ENCODE results near the gene AMDHD2. TPM values are rescaled to one million over a fixed set of nuclear protein-coding genes. Genes with fewer than 3 reads are reported as not detected.

AMDHD2 gene
- total and polyA plus RNA-seq, 2 of the 13 experiments (the other 11 are each of a cell fraction or from before 2014, with no cell fraction given), result 33.5 to 39.1 TPM

- POLR2A ChIA-PET, result interaction anchor here (1.1 to 2.2 kb wide), 6 partner anchors 10 to 82 kb away, joined by 3 to 14 read pairs (median 7); partner anchors contain the start of genes CEMP1, PDPK1 and TBC1D24
- TF ChIP-seq ZBTB38 (CRISPR knock-in tag; IDR thresholded peaks at IDR 0.05) (0 out of 2 replicates have a peak, but pooled peaks have one; percentile 18), AKAP8 (CRISPR knock-in tag; IDR thresholded peaks at IDR 0.05) (no peak; the same call in 1 of the 2 replicates), NFYB (CRISPR knock-in tag; IDR thresholded peaks at IDR 0.05) (no peak), ZNF350 (CRISPR knock-in tag; IDR thresholded peaks at IDR 0.05; ENCODE audit: borderline replicate concordance, low read depth) (0 out of 2 replicates have a peak, but pooled peaks have one; percentile 47), CSRNP2 (CRISPR knock-in tag; conservative IDR thresholded peaks at IDR 0.05; ENCODE audit: low read depth) (no peak), FOXM1 (CRISPR knock-in tag; IDR thresholded peaks at IDR 0.05) (no peak), GABPB1 (CRISPR knock-in tag; IDR thresholded peaks at IDR 0.05) (0 out of 2 replicates have a peak, but pooled peaks have one; percentile 8), SAP130 (CRISPR knock-in tag; IDR thresholded peaks at IDR 0.05; ENCODE audit: low read depth) (peak; percentile 69), SPEN (CRISPR knock-in tag; IDR thresholded peaks at IDR 0.05; ENCODE audit: low read depth) (no peak)
- TF ChIP-seq, protein P1, sequence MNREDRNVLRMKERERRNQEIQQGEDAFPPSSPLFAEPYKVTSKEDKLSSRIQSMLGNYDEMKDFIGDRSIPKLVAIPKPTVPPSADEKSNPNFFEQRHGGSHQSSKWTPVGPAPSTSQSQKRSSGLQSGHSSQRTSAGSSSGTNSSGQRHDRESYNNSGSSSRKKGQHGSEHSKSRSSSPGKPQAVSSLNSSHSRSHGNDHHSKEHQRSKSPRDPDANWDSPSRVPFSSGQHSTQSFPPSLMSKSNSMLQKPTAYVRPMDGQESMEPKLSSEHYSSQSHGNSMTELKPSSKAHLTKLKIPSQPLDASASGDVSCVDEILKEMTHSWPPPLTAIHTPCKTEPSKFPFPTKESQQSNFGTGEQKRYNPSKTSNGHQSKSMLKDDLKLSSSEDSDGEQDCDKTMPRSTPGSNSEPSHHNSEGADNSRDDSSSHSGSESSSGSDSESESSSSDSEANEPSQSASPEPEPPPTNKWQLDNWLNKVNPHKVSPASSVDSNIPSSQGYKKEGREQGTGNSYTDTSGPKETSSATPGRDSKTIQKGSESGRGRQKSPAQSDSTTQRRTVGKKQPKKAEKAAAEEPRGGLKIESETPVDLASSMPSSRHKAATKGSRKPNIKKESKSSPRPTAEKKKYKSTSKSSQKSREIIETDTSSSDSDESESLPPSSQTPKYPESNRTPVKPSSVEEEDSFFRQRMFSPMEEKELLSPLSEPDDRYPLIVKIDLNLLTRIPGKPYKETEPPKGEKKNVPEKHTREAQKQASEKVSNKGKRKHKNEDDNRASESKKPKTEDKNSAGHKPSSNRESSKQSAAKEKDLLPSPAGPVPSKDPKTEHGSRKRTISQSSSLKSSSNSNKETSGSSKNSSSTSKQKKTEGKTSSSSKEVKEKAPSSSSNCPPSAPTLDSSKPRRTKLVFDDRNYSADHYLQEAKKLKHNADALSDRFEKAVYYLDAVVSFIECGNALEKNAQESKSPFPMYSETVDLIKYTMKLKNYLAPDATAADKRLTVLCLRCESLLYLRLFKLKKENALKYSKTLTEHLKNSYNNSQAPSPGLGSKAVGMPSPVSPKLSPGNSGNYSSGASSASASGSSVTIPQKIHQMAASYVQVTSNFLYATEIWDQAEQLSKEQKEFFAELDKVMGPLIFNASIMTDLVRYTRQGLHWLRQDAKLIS (CRISPR knock-in tag; IDR thresholded peaks at IDR 0.05), result no peak
- TF ChIP-seq, protein P2, sequence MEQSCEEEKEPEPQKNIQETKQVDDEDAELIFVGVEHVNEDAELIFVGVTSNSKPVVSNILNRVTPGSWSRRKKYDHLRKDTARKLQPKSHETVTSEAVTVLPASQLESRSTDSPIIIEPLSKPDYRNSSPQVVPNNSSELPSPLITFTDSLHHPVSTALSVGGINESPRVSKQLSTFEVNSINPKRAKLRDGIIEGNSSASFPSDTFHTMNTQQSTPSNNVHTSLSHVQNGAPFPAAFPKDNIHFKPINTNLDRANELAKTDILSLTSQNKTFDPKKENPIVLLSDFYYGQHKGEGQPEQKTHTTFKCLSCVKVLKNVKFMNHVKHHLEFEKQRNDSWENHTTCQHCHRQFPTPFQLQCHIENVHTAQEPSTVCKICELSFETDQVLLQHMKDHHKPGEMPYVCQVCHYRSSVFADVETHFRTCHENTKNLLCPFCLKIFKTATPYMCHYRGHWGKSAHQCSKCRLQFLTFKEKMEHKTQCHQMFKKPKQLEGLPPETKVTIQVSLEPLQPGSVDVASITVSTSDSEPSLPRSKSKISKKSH (CRISPR knock-in tag; IDR thresholded peaks at IDR 0.05; ENCODE audit: borderline replicate concordance), result peak; percentile 47; the same call in 1 of the 2 replicates
- TF ChIP-seq, protein P3, sequence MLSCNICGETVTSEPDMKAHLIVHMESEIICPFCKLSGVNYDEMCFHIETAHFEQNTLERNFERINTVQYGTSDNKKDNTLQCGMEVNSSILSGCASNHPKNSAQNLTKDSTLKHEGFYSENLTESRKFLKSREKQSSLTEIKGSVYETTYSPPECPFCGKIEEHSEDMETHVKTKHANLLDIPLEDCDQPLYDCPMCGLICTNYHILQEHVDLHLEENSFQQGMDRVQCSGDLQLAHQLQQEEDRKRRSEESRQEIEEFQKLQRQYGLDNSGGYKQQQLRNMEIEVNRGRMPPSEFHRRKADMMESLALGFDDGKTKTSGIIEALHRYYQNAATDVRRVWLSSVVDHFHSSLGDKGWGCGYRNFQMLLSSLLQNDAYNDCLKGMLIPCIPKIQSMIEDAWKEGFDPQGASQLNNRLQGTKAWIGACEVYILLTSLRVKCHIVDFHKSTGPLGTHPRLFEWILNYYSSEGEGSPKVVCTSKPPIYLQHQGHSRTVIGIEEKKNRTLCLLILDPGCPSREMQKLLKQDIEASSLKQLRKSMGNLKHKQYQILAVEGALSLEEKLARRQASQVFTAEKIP (CRISPR knock-in tag; IDR thresholded peaks at IDR 0.05; ENCODE audit: borderline replicate concordance), result no peak
- TF ChIP-seq, protein P4, sequence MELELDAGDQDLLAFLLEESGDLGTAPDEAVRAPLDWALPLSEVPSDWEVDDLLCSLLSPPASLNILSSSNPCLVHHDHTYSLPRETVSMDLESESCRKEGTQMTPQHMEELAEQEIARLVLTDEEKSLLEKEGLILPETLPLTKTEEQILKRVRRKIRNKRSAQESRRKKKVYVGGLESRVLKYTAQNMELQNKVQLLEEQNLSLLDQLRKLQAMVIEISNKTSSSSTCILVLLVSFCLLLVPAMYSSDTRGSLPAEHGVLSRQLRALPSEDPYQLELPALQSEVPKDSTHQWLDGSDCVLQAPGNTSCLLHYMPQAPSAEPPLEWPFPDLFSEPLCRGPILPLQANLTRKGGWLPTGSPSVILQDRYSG (CRISPR knock-in tag; IDR thresholded peaks at IDR 0.05), result no peak
Observed at GRCh38 chr16:2520784-2521531, 787 bp downstream of the AMDHD2 start.

More at GRCh38 chr16:2520784-2521531, 787 bp downstream of the AMDHD2 start:
- Histone ChIP-seq H3K9ac (ENCODE audit: insufficient read depth, low read depth, low read length) (peak overlapping the region; percentile 81), H3K4me1 (ENCODE audit: insufficient read depth, low read length) (peaks cover 88% of the 10 kb centered on the region), H3K4me3 (replicated peaks in 1 of 3; ENCODE audit: insufficient read depth in 1 of 3, low read depth in 2 of 3, low read length in 3 of 3) (peak overlapping the region; percentile 77 to 85 (median 84)), H4K20me1 (ENCODE audit: insufficient read depth, low read length) (peaks cover 37% of the 10 kb centered on the region), H3K9me3 (ENCODE audit: low read length) (no peaks in the 10 kb centered on the region), H3K4me2 (ENCODE audit: low read depth, low read length) (peak overlapping the region; percentile 94), H3K27me3 (ENCODE audit: control insufficient read depth in 1 of 2, insufficient read depth in 2 of 2, low read length in 2 of 2) (no peaks in the 10 kb centered on the region), H3K27ac (ENCODE audit: extremely low read length, insufficient read depth, low read length) (peak overlapping the region; percentile 84), H3K36me3 (replicated peaks in 1 of 2; ENCODE audit: control insufficient read depth in 1 of 2, insufficient read depth in 2 of 2, low read length in 2 of 2) (peaks cover 6 to 24% of the 10 kb centered on the region in 2 experiments; a peak in 4 of 5 replicates), H2AFZ (ENCODE audit: low read length) (no peak overlapping the region), H3K79me2 (ENCODE audit: insufficient read depth, low read length) (peaks cover 60% of the 10 kb centered on the region)
- 4% methylated on average over 11 of the region's 41 CpGs for WGBS (ENCODE audit: low lambda C conversion rate)
- ATAC-seq (peak; percentile 73), DNase-seq (ENCODE audit: low spot score) (peak; percentile 70), FAIRE-seq (peak; percentile 58)
- intact Hi-C loops (cut with micrococcal nuclease; ENCODE audit: unreplicated experiment), result no loop called here
- in situ Hi-C loops (cut with HindIII; ENCODE audit: extremely low pct_ligation_motif_present, low pct_unique_long_range_greater_than_20kb), result no loop called here
- no TSS peak for BruUV-seq (replicated peaks)
- CTCF ChIA-PET (ENCODE audit: low intra/inter-chr PET ratio, low total read pairs), result no interaction called here
